Common myeloid progenitor, CD34-positive (primary cell): ENCODE data around the gene INHBC.
"Not testable (repeated sequence)": the region's sequence is repeated elsewhere in the genome, so short reads cannot be mapped to it uniquely, and the experiment has no call there.

ENCODE experiments used
- CTCF ChIA-PET: fragments of 350-600 bp; sonication (Branson Sonifier 250); formaldehyde crosslinking; loops from one replicate; lab custom pipeline; 2021; ENCODE audit warnings: antibody characterized with exemption; lab: Charles Lee
- POLR2A ChIA-PET: fragments of 350-600 bp; sonication (Branson Sonifier 250); formaldehyde crosslinking; loops from one replicate; lab custom pipeline; 2021; ENCODE audit warnings: antibody characterized with exemption; lab: Charles Lee
- DNase-seq, 3 donors: peaks; one replicate each; pipeline versions ENCODE4 v3.0.0 to v3.0.0-alpha.2; 2013
- H3K27ac ChIP-seq, 2 experiments: 1 replicate in 1 of 2; 2 replicates in 1 of 2; pipeline ENCODE4 v1.7.0; 2013; ENCODE audit warnings: inconsistent platforms in 2 of 2, low read length in 2 of 2, mild to moderate bottlenecking in 2 of 2, low read depth in 1 of 2, moderate library complexity in 1 of 2; ENCODE audit not compliant: severe bottlenecking in 2 of 2, insufficient read depth in 1 of 2, poor library complexity in 1 of 2
- H3K27me3 ChIP-seq, 5 experiments: replicated peaks in 2 of 5; 1 replicate in 3 of 5; 2 replicates in 2 of 5; pipeline versions ENCODE4 v1.6.1 to v1.7.0; 2013; ENCODE audit warnings: low read length in 4 of 5, mild to moderate bottlenecking in 2 of 5, moderate library complexity in 2 of 5, inconsistent platforms in 1 of 5; ENCODE audit not compliant: insufficient read depth in 5 of 5, control insufficient read depth in 4 of 5
- H3K36me3 ChIP-seq, 4 experiments: 1 replicate in 2 of 4; 2 replicates in 2 of 4; pipeline versions ENCODE4 v1.6.1 to v1.7.0; 2013; ENCODE audit warnings: low read length in 3 of 4, control low read depth in 1 of 4, mild to moderate bottlenecking in 1 of 4; ENCODE audit not compliant: control insufficient read depth in 4 of 4, insufficient read depth in 4 of 4
- H3K4me1 ChIP-seq, 4 experiments: 1 replicate in 3 of 4; 2 replicates in 1 of 4; pipeline versions ENCODE4 v1.6.1 to v1.7.1; 2013; ENCODE audit warnings: low read length in 3 of 4, mild to moderate bottlenecking in 3 of 4, control low read depth in 1 of 4, inconsistent platforms in 1 of 4, moderate library complexity in 1 of 4; ENCODE audit not compliant: control insufficient read depth in 4 of 4, insufficient read depth in 4 of 4; ENCODE audit errors: control extremely low read depth in 1 of 4
- H3K4me3 ChIP-seq, 7 experiments: 1 replicate in 4 of 7; 2 replicates in 3 of 7; pipeline versions ENCODE4 v1.5.1 to v1.7.0; 2013; ENCODE audit warnings: mild to moderate bottlenecking in 7 of 7, low read length in 6 of 7, moderate library complexity in 6 of 7, inconsistent platforms in 2 of 7, low read depth in 2 of 7, control low read depth in 1 of 7; ENCODE audit not compliant: insufficient read depth in 4 of 7, control insufficient read depth in 1 of 7; ENCODE audit errors: extremely low read depth in 1 of 7
- H3K9me3 ChIP-seq, 5 experiments: 1 replicate in 4 of 5; 2 replicates in 1 of 5; pipeline versions ENCODE4 v1.6.1 to v1.7.1; 2013; ENCODE audit warnings: low read length in 4 of 5, mild to moderate bottlenecking in 2 of 5, inconsistent platforms in 1 of 5, low read depth in 1 of 5, moderate library complexity in 1 of 5; ENCODE audit not compliant: control insufficient read depth in 4 of 5, insufficient read depth in 2 of 5; ENCODE audit errors: control extremely low read depth in 1 of 5
- WGBS: methylation state at CpG from one replicate; pipeline ENCODE4 v1.1.5; 2013; ENCODE audit not compliant: insufficient coverage; 5-methylcytosine and 5-hydroxymethylcytosine counted together

INHBC gene

DNA sequence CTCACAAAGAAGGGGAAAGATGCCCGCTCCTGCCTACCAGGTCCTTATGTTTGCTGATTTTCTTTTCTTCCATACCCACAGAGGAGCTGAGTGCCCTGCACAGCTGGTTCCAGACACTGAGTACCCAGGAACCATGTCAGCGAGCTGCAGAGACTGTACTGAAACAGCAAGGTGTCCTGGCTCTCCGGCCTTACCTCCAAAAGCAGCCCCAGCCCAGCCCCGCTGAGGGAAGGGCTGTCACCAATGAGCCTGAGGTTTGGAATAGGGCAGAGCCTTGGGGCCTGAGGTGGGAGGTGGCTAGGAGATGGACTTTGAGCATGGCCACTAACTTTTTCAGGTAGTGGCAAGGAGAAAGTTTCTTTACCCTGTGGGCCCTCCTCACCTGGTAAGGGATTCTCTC is 55.5 kb downstream of the INHBC start:
- ChIA-PET POLR2A (no interaction called here), CTCF (interaction anchor here (0.7 to 3.4 kb wide), 8 partner anchors 9 to 85 kb away, joined by 3 to 14 read pairs (median 4); partner anchors contain the start of genes ARHGAP9 and GLI1)
- Histone ChIP-seq H3K4me3 (no peak overlapping the region), H3K9me3 (no peaks in the 10 kb centered on the region), H3K27ac (peak overlapping the region in 1 of 2 experiments; percentile 14), H3K36me3 (peaks cover 9 to 39% (median 24%) of the 10 kb centered on the region in 4 experiments), H3K27me3 (no peaks in the 10 kb centered on the region), H3K4me1 (peaks cover 0 to 17% (median 14%) of the 10 kb centered on the region in 4 experiments)
- no peak for DNase-seq
- WGBS: 96% methylated on average over 4 of the region's 4 CpGs

GRCh38 chr12:57491393-57492280 is 57.1 kb downstream of the INHBC start:
- WGBS: 100% methylated on average over 7 of the region's 15 CpGs
- Histone ChIP-seq H3K27me3 (no peaks in the 10 kb centered on the region), H3K4me3 (no peak overlapping the region), H3K27ac (no peak overlapping the region), H3K4me1 (peaks cover 0 to 17% (median 14%) of the 10 kb centered on the region in 4 experiments), H3K36me3 (peaks cover 9 to 48% (median 27%) of the 10 kb centered on the region in 4 experiments), H3K9me3 (no peaks in the 10 kb centered on the region)
- ChIA-PET POLR2A (no interaction called here), CTCF (interaction anchor here (0.8 to 3.4 kb wide), 7 partner anchors 11 to 33 kb away, joined by 3 to 14 read pairs (median 4); partner anchors contain the start of genes ARHGAP9 and GLI1)
- peak; percentile 25 to 61 (median 57) for DNase-seq

DNA sequence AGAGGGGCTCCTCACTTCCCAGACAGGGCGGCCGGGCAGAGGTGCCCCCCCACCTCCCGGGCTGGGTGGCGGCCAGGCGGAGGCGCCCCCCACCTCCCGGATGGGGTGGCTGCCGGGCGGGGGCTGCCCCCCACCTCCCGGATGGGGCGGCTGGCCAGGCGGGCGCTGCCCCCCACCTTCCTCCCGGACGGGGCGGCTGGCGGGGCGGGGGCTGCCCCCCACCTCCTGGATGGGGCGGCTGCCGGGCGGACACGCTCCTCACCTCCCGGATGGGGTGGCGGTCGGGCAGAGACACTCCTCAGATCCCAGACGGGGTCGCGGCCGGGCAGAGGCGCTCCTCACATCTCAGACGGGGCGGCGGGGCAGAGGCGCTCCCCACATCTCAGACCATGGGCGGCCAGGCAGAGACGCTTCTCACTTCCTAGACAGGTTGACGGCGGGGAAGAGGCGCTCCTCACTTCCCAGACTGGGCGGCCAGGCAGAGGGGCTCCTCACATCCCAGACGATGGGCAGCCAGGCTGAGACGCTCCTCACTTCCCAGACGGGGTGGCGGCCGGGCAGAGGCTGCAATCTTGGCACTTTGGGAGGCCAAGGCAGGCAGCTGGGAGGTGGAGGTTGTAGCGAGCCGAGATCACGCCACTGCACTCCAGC is 60.6 kb downstream of the INHBC start:
- H3K4me1 ChIP-seq, CTCF ChIA-PET, H3K27me3 ChIP-seq, H3K9me3 ChIP-seq, H3K27ac ChIP-seq, H3K4me3 ChIP-seq, DNase-seq, POLR2A ChIA-PET: not testable (repeated sequence)
- 97% methylated on average over 21 of the region's 48 CpGs for WGBS
- peaks cover 18 to 67% (median 44%) of the 10 kb centered on the region in 4 experiments for H3K36me3 ChIP-seq

- no peak for DNase-seq
- Histone ChIP-seq H3K36me3 (peaks cover 21 to 68% (median 48%) of the 10 kb centered on the region in 4 experiments), H3K9me3 (no peaks in the 10 kb centered on the region), H3K4me3 (no peak overlapping the region), H3K27ac (no peak overlapping the region), H3K4me1 (no peaks in the 10 kb centered on the region), H3K27me3 (no peaks in the 10 kb centered on the region)
- ChIA-PET POLR2A (interaction anchor here (0.7 kb wide), 1 partner anchor 42 kb away, joined by 6 read pairs; no protein-coding TSS in a partner anchor), CTCF (interaction anchor here (0.8 to 1.7 kb wide), 5 partner anchors 16 to 35 kb away, joined by 3 to 6 read pairs (median 4); no protein-coding TSS in a partner anchor)
Measured at GRCh38 chr12:57496822-57497221, 62.2 kb downstream of the INHBC start.

DNA sequence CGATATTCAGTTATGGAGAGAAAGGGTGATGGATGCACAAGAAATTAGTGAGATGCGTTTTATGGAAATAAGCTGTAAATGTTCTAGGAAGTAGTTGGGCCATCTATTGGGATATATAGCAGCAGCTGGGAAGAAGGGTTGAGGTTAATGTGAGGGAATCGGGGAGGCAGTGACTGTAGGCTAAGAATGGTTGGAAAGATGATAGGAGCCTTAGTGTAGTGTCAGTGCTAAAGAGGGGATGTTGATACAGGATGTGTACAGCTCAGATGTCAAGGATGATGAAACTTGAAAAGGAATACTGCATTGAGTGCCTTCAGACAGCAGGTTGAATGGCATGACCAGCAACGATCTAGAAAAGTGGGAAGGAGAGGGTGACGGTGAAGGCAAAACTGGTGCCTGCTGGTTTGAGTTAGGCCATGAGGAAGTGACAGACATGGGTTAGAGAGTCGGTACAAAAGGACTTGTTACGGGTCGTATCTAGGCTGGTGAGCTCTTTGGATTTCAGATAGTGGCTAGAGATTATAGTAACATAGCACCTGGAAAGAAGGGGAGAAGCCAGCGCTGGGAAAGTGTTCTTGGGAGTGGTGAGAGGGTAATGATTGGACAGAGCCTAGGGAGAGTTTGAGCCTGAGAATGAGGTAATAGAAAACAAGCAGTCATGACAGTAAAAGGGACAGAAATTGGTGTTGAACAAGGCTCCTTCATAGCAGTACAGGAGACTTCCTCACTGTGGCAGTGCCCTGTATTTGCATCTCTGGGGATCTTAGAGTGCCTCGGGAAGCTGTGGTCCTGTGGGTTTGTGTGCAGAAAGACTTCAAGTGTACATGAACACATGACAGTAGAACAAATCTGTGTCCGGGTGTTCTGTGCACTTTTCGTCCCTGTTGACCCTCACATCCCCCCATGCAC is 62.9 kb downstream of the INHBC start:
- Histone ChIP-seq H3K4me1 (no peaks in the 10 kb centered on the region), H3K36me3 (peaks cover 21 to 69% (median 52%) of the 10 kb centered on the region in 4 experiments), H3K27ac (no peak overlapping the region), H3K9me3 (no peaks in the 10 kb centered on the region), H3K27me3 (no peaks in the 10 kb centered on the region), H3K4me3 (no peak overlapping the region)
- POLR2A ChIA-PET: interaction anchor here (0.7 kb wide), 1 partner anchor 41 kb away, joined by 6 read pairs; no protein-coding TSS in a partner anchor
- CTCF ChIA-PET: interaction anchor here (0.8 to 1.7 kb wide), 5 partner anchors 15 to 35 kb away, joined by 3 to 6 read pairs (median 4); no protein-coding TSS in a partner anchor
- 98% methylated on average over 12 of the region's 12 CpGs for WGBS
- no peak for DNase-seq

GRCh38 chr12:57498132-57498502 is 63.5 kb downstream of the INHBC start:
- ChIA-PET POLR2A (no interaction called here), CTCF (no interaction called here)
- Histone ChIP-seq H3K36me3 (peaks cover 19 to 67% (median 46%) of the 10 kb centered on the region in 4 experiments), H3K27ac (no peak overlapping the region), H3K9me3 (no peaks in the 10 kb centered on the region), H3K4me1 (no peaks in the 10 kb centered on the region), H3K27me3 (no peaks in the 10 kb centered on the region), H3K4me3 (no peak overlapping the region)
- DNase-seq: no peak
- WGBS: 97% methylated on average over 8 of the region's 9 CpGs
